SK-N-SH (cell line): ENCODE results near the gene CHSY3. TPM values are rescaled to one million over a fixed set of nuclear protein-coding genes. Genes with fewer than 3 reads are reported as not detected.

ENCODE experiments used
- CTCF ChIA-PET: fragments of 300-600, 350-600 bp; formaldehyde crosslinking; extraction: SDS; loops from one replicate; lab custom pipeline; 2021; lab: Yijun Ruan, JAX
- POLR2A ChIA-PET: fragments of 350-600 bp; sonication (Branson Sonifier 250); formaldehyde crosslinking; extraction: SDS; loops from one replicate; lab custom pipeline; 2020; ENCODE audit warnings: antibody characterized with exemption, inconsistent platforms; lab: Yijun Ruan, JAX
- DNase-seq: peaks from one replicate; pipeline ENCODE4 v3.0.0; 2012
- H2AFZ ChIP-seq: fragments of 200-600 bp; sonication (generic); 2 replicates; pipeline ENCODE4 v1.8.1; 2016; ENCODE audit warnings: antibody characterized with exemption, mild to moderate bottlenecking, low read depth
- H3F3A ChIP-seq: fragments of 200-600 bp; sonication (generic); replicated peaks from 2 replicates; pipeline ENCODE3; 2016; ENCODE audit warnings: antibody characterized with exemption, mild to moderate bottlenecking; ENCODE audit not compliant: insufficient read depth
- H3K27ac ChIP-seq, 2 experiments: fragments of 200-500 bp in 1 of 2; fragments of 200-600 bp in 1 of 2; sonication (Bioruptor generic) in 1 of 2; sonication (generic), shearing (Covaris generic) in 1 of 2; 2 replicates each; pipeline versions ENCODE4 v1.5.1 to v1.6.1; 2014 to 2016; ENCODE audit warnings: low read depth in 2 of 2, inconsistent platforms in 1 of 2, low read length in 1 of 2, mild to moderate bottlenecking in 1 of 2, mixed read lengths in 1 of 2
- H3K27me3 ChIP-seq: fragments of 200-600 bp; sonication (generic), shearing (Covaris generic); 2 replicates; pipeline ENCODE4 v1.6.1; 2016; ENCODE audit warnings: mixed run types; ENCODE audit not compliant: insufficient read depth
- H3K36me3 ChIP-seq, 2 experiments: fragments of 200-500 bp in 1 of 2; fragments of 200-600 bp in 1 of 2; sonication (Bioruptor generic) in 1 of 2; sonication (generic) in 1 of 2; replicated peaks in 1 of 2; 2 replicates each; pipeline versions ENCODE3 to v1.5.1; 2014 to 2016; ENCODE audit warnings: low read length in 1 of 2, mild to moderate bottlenecking in 1 of 2; ENCODE audit not compliant: insufficient read depth in 2 of 2, control insufficient read depth in 1 of 2
- H3K4me1 ChIP-seq, 2 experiments: fragments of 200-500 bp in 1 of 2; fragments of 200-600 bp in 1 of 2; sonication (Bioruptor generic) in 1 of 2; sonication (generic), shearing (Covaris generic) in 1 of 2; 2 replicates each; pipeline versions ENCODE4 v1.5.1 to v1.6.1; 2014 to 2016; ENCODE audit warnings: low read depth in 1 of 2, low read length in 1 of 2, mixed run types in 1 of 2; ENCODE audit not compliant: insufficient read depth in 2 of 2, control insufficient read depth in 1 of 2
- H3K4me2 ChIP-seq: fragments of 200-600 bp; sonication (generic), shearing (Covaris generic); 2 replicates; pipeline ENCODE4 v1.6.1; 2017; ENCODE audit warnings: mixed run types
- H3K4me3 ChIP-seq, 2 experiments: fragments of 200-500 bp in 1 of 2; fragments of 200-600 bp in 1 of 2; sonication (Bioruptor generic) in 1 of 2; sonication (generic), shearing (Covaris generic) in 1 of 2; 2 replicates each; pipeline versions ENCODE4 v1.5.1 to v1.8.1; 2014 to 2016; ENCODE audit warnings: low read depth in 2 of 2, inconsistent platforms in 1 of 2, low read length in 1 of 2, mild to moderate bottlenecking in 1 of 2, mixed read lengths in 1 of 2, moderate library complexity in 1 of 2
- H3K79me2 ChIP-seq: fragments of 200-600 bp; sonication (generic); 2 replicates; pipeline ENCODE4 v1.8.1; 2017; ENCODE audit warnings: mild to moderate bottlenecking; ENCODE audit not compliant: insufficient read depth
- H3K9ac ChIP-seq: fragments of 200-600 bp; sonication (generic); 2 replicates; pipeline ENCODE4 v1.6.1; 2017; ENCODE audit warnings: mixed run types
- H3K9me2 ChIP-seq: fragments of 200-600 bp; sonication (generic); 2 replicates; pipeline ENCODE4 v1.6.1; 2017; ENCODE audit warnings: mixed run types
- H3K9me3 ChIP-seq: fragments of 200-600 bp; sonication (generic); 2 replicates; pipeline ENCODE4 v1.6.1; 2017; ENCODE audit warnings: mixed run types, mild to moderate bottlenecking, moderate library complexity
- H4K20me1 ChIP-seq: fragments of 200-600 bp; sonication (generic); 2 replicates; pipeline ENCODE4 v1.6.1; 2017; ENCODE audit warnings: mild to moderate bottlenecking, mixed run types; ENCODE audit not compliant: insufficient read depth
- ELF1 ChIP-seq: IDR thresholded peaks from 2 replicates; pipeline ENCODE4 v1.4.0; 2012
- GATA2 ChIP-seq: sonication (generic); formaldehyde crosslinking; IDR thresholded peaks from 2 replicates; pipeline ENCODE4 v1.5.0; 2020; ENCODE audit warnings: mild to moderate bottlenecking, missing genetic modification reagents
- JUND ChIP-seq: IDR thresholded peaks from 2 replicates; pipeline ENCODE4 v1.4.0; 2012
- MXI1 ChIP-seq: IDR thresholded peaks from 2 replicates; pipeline ENCODE4 v1.6.1; 2012; ENCODE audit warnings: mild to moderate bottlenecking, low read depth, low read length, improper control_type of control experiment
- POLR2AphosphoS5 ChIP-seq: IDR thresholded peaks from 2 replicates; pipeline ENCODE4 v1.6.1; 2012; ENCODE audit warnings: low read depth, low read length
- RAD21 ChIP-seq: IDR thresholded peaks from 2 replicates; pipeline ENCODE4 v1.6.1; 2012; ENCODE audit warnings: mild to moderate bottlenecking, low read length
- RCOR1 ChIP-seq: fragments of 150-350 bp; IDR thresholded peaks from 2 replicates; pipeline ENCODE4 v1.6.1; 2017; ENCODE audit warnings: antibody characterized with exemption, low read length
- RXRA ChIP-seq: IDR thresholded peaks from 2 replicates; pipeline ENCODE4 v1.4.0; 2012; ENCODE audit warnings: low read depth, mild to moderate bottlenecking, borderline replicate concordance
- SMC3 ChIP-seq: IDR thresholded peaks from 2 replicates; pipeline ENCODE4 v1.6.1; 2012; ENCODE audit warnings: low read depth, low read length, improper control_type of control experiment
- TCF12 ChIP-seq: IDR thresholded peaks from 2 replicates; pipeline ENCODE4 v1.4.0; 2012
- YY1 ChIP-seq: IDR thresholded peaks from 2 replicates; pipeline ENCODE4 v1.4.0; 2012; ENCODE audit warnings: low read depth, mild to moderate bottlenecking
- WGBS: methylation state at CpG from one replicate; pipeline ENCODE4 v1.1.6; 2017; ENCODE audit warnings: low lambda C conversion rate; 5-methylcytosine and 5-hydroxymethylcytosine counted together
- polyA plus RNA-seq, 3 experiments: library from polyadenylated mRNA; depleted of rRNA; stranded (reverse); fragments of >200 nt; gene quantifications; 2 replicates each; pipeline ENCODE4 v1.2.3, GENCODE V29; 2012
- TF ChIP-seq, protein P1 (sequence below): IDR thresholded peaks from 2 replicates; pipeline ENCODE4 v1.6.1; 2012; ENCODE audit warnings: mild to moderate bottlenecking, low read depth, low read length, moderate library complexity
- TF ChIP-seq, protein P2 (sequence below): IDR thresholded peaks from 2 replicates; pipeline ENCODE4 v1.4.0; 2012; ENCODE audit warnings: low read depth, borderline replicate concordance
- TF ChIP-seq, protein P3 (sequence below): IDR thresholded peaks from 2 replicates; pipeline ENCODE4; 2012
- TF ChIP-seq, protein P4 (sequence below): IDR thresholded peaks from 2 replicates; pipeline ENCODE4 v1.4.0; 2012; ENCODE audit warnings: low read depth, borderline replicate concordance

CHSY3 gene
- polyA plus RNA-seq, 1 of the 3 experiments (the other 2 are of a cell fraction), result not detected

DNA sequence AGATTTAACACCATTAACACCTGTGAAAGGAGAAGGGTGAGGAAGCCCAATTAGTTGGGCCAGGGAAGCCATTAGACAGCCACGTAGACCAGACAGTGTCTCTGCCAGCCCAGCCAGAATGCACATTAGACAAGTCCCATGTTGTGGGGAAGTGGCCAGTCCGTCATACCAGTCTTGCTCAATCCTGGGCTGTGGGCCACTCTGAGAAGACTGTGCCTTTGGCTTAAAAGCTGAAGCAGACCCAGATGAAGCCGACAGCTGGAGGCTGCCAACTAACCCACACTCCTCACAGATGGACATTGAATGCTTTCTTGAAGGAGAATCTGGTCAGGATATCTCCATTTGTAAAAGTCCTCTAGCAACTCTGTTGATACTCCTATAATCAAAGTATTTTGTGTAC is 128.5 kb downstream of the CHSY3 start:
- no peak overlapping the region for H2AFZ ChIP-seq
- no peaks in the 10 kb centered on the region for H3K36me3 ChIP-seq
- WGBS, result 0% methylated on average over 3 of the region's 3 CpGs
- H3F3A ChIP-seq, result no peaks in the 10 kb centered on the region
- DNase-seq, result no peak
- no peaks in the 10 kb centered on the region for H3K9me3 ChIP-seq
- POLR2A ChIA-PET, result no interaction called here
- no peak overlapping the region for H3K27ac ChIP-seq
- no peaks in the 10 kb centered on the region for H3K27me3 ChIP-seq
- no peaks in the 10 kb centered on the region for H4K20me1 ChIP-seq
- H3K9ac ChIP-seq, result no peak overlapping the region
- CTCF ChIA-PET, result no interaction called here
- no peak for TF ChIP-seq RXRA
- TF ChIP-seq MXI1, result no peak
- TF ChIP-seq SMC3, result no peak
- TF ChIP-seq RAD21, result no peak
- TF ChIP-seq ELF1, result no peak
- no peak for TF ChIP-seq YY1
- no peak for TF ChIP-seq RCOR1
- TF ChIP-seq, protein P1, sequence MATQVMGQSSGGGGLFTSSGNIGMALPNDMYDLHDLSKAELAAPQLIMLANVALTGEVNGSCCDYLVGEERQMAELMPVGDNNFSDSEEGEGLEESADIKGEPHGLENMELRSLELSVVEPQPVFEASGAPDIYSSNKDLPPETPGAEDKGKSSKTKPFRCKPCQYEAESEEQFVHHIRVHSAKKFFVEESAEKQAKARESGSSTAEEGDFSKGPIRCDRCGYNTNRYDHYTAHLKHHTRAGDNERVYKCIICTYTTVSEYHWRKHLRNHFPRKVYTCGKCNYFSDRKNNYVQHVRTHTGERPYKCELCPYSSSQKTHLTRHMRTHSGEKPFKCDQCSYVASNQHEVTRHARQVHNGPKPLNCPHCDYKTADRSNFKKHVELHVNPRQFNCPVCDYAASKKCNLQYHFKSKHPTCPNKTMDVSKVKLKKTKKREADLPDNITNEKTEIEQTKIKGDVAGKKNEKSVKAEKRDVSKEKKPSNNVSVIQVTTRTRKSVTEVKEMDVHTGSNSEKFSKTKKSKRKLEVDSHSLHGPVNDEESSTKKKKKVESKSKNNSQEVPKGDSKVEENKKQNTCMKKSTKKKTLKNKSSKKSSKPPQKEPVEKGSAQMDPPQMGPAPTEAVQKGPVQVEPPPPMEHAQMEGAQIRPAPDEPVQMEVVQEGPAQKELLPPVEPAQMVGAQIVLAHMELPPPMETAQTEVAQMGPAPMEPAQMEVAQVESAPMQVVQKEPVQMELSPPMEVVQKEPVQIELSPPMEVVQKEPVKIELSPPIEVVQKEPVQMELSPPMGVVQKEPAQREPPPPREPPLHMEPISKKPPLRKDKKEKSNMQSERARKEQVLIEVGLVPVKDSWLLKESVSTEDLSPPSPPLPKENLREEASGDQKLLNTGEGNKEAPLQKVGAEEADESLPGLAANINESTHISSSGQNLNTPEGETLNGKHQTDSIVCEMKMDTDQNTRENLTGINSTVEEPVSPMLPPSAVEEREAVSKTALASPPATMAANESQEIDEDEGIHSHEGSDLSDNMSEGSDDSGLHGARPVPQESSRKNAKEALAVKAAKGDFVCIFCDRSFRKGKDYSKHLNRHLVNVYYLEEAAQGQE, result no peak
- no peak for TF ChIP-seq POLR2AphosphoS5
- TF ChIP-seq JUND, result no peak
- no peak for TF ChIP-seq GATA2
- TF ChIP-seq, protein P2, sequence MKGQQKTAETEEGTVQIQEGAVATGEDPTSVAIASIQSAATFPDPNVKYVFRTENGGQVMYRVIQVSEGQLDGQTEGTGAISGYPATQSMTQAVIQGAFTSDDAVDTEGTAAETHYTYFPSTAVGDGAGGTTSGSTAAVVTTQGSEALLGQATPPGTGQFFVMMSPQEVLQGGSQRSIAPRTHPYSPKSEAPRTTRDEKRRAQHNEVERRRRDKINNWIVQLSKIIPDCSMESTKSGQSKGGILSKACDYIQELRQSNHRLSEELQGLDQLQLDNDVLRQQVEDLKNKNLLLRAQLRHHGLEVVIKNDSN, result no peak
- TF ChIP-seq, protein P3, sequence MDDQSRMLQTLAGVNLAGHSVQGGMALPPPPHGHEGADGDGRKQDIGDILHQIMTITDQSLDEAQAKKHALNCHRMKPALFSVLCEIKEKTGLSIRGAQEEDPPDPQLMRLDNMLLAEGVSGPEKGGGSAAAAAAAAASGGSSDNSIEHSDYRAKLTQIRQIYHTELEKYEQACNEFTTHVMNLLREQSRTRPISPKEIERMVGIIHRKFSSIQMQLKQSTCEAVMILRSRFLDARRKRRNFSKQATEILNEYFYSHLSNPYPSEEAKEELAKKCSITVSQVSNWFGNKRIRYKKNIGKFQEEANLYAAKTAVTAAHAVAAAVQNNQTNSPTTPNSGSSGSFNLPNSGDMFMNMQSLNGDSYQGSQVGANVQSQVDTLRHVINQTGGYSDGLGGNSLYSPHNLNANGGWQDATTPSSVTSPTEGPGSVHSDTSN, result no peak
- TF ChIP-seq, protein P4, sequence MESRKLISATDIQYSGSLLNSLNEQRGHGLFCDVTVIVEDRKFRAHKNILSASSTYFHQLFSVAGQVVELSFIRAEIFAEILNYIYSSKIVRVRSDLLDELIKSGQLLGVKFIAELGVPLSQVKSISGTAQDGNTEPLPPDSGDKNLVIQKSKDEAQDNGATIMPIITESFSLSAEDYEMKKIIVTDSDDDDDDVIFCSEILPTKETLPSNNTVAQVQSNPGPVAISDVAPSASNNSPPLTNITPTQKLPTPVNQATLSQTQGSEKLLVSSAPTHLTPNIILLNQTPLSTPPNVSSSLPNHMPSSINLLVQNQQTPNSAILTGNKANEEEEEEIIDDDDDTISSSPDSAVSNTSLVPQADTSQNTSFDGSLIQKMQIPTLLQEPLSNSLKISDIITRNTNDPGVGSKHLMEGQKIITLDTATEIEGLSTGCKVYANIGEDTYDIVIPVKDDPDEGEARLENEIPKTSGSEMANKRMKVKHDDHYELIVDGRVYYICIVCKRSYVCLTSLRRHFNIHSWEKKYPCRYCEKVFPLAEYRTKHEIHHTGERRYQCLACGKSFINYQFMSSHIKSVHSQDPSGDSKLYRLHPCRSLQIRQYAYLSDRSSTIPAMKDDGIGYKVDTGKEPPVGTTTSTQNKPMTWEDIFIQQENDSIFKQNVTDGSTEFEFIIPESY, result no peak
- no peak for TF ChIP-seq TCF12
- no peaks in the 10 kb centered on the region for H3K4me1 ChIP-seq
- H3K79me2 ChIP-seq, result no peaks in the 10 kb centered on the region
- H3K9me2 ChIP-seq, result no peaks in the 10 kb centered on the region
- no peak overlapping the region for H3K4me2 ChIP-seq
- no peak overlapping the region for H3K4me3 ChIP-seq
